WTC11 (cell line): ENCODE measurements around the gene AZU1.

Source experiments
- AFF4 ChIP-seq: sonication (generic); formaldehyde crosslinking; IDR thresholded peaks from 2 replicates; pipeline ENCODE4 v1.8.1; 2023; ENCODE audit warnings: mild to moderate bottlenecking, missing genetic modification reagents, borderline replicate concordance
- CTCF ChIP-seq: fragments of 200-600 bp; IDR thresholded peaks from 2 replicates; pipeline ENCODE4 v1.8.0; 2022; ENCODE audit warnings: antibody characterized with exemption
- E2F5 ChIP-seq: sonication (generic); formaldehyde crosslinking; IDR thresholded peaks from 2 replicates; pipeline ENCODE4 v1.8.1; 2022; ENCODE audit warnings: mild to moderate bottlenecking, moderate library complexity, missing genetic modification reagents
- ELF4 ChIP-seq: sonication (generic); formaldehyde crosslinking; IDR thresholded peaks from 2 replicates; pipeline ENCODE4 v1.8.1; 2022; ENCODE audit warnings: low read depth, mild to moderate bottlenecking, moderate library complexity, missing genetic modification reagents
- ESRRA ChIP-seq: sonication (generic); formaldehyde crosslinking; IDR thresholded peaks from 2 replicates; pipeline ENCODE4 v1.8.1; 2022; ENCODE audit warnings: mild to moderate bottlenecking, missing genetic modification reagents, borderline replicate concordance
- ETV6 ChIP-seq: sonication (generic); formaldehyde crosslinking; IDR thresholded peaks from 2 replicates; pipeline ENCODE4 v1.8.1; 2022; ENCODE audit warnings: mild to moderate bottlenecking, missing genetic modification reagents
- HMGXB4 ChIP-seq: sonication (generic); formaldehyde crosslinking; IDR thresholded peaks from 2 replicates; pipeline ENCODE4 v1.8.1; 2023; ENCODE audit warnings: mild to moderate bottlenecking, moderate library complexity, missing genetic modification reagents
- KAT7 ChIP-seq: sonication (generic); formaldehyde crosslinking; IDR thresholded peaks from 2 replicates; pipeline ENCODE4 v1.8.1; 2023; ENCODE audit warnings: missing genetic modification reagents, mild to moderate bottlenecking, borderline replicate concordance
- MYBL2 ChIP-seq: sonication (generic); formaldehyde crosslinking; IDR thresholded peaks from 2 replicates; pipeline ENCODE4 v1.8.1; 2023; ENCODE audit warnings: mild to moderate bottlenecking, moderate library complexity, missing genetic modification reagents
- NR2C2 ChIP-seq: sonication (generic); formaldehyde crosslinking; IDR thresholded peaks from 2 replicates; pipeline ENCODE4 v1.8.0; 2022; ENCODE audit warnings: mild to moderate bottlenecking, missing genetic modification reagents
- TP53 ChIP-seq: sonication (generic); formaldehyde crosslinking; IDR thresholded peaks from 2 replicates; pipeline ENCODE4 v1.8.1; 2023; ENCODE audit warnings: mild to moderate bottlenecking, missing genetic modification reagents
- USF2 ChIP-seq: sonication (generic); formaldehyde crosslinking; IDR thresholded peaks from 2 replicates; pipeline ENCODE4 v1.8.1; 2023; ENCODE audit warnings: mild to moderate bottlenecking, missing genetic modification reagents, moderate library complexity
- ZBTB21 ChIP-seq: sonication (generic); formaldehyde crosslinking; IDR thresholded peaks from 2 replicates; pipeline ENCODE4 v1.8.1; 2023; ENCODE audit warnings: mild to moderate bottlenecking, missing genetic modification reagents, borderline replicate concordance

GRCh38 chr19:792306-792885 is 35.2 kb upstream of the AZU1 start:
- TF ChIP-seq E2F5 (CRISPR knock-in tag) (no peak), TP53 (CRISPR knock-in tag) (no peak), CTCF (no peak), ESRRA (CRISPR knock-in tag) (no peak), MYBL2 (CRISPR knock-in tag) (no peak), ZBTB21 (CRISPR knock-in tag) (no peak), USF2 (CRISPR knock-in tag) (no peak), AFF4 (CRISPR knock-in tag) (no peak), NR2C2 (CRISPR knock-in tag) (no peak), ETV6 (CRISPR knock-in tag) (no peak), KAT7 (CRISPR knock-in tag) (no peak), HMGXB4 (CRISPR knock-in tag) (no peak), ELF4 (CRISPR knock-in tag) (no peak)
